Skeletal muscle satellite cell (primary cell): ENCODE measurements around the gene CD1C.
"Not testable (repeated sequence)": the region's sequence is repeated elsewhere in the genome, so short reads cannot be mapped to it uniquely, and the experiment has no call there.

ENCODE experiments used
- H3K27me3 ChIP-seq: 2 replicates; pipeline ENCODE4 v1.7.0; 2013; ENCODE audit warnings: low read length; ENCODE audit not compliant: control insufficient read depth, insufficient read depth
- H3K36me3 ChIP-seq: 2 replicates; pipeline ENCODE4 v1.7.0; 2013; ENCODE audit warnings: mild to moderate bottlenecking, control low read depth, low read length; ENCODE audit not compliant: insufficient read depth
- H3K4me1 ChIP-seq: 2 replicates; pipeline ENCODE4 v1.7.0; 2013; ENCODE audit warnings: low read length; ENCODE audit not compliant: control insufficient read depth, insufficient read depth
- H3K4me2 ChIP-seq: 2 replicates; pipeline ENCODE4 v1.7.0; 2013; ENCODE audit warnings: mild to moderate bottlenecking, low read length
- H3K4me3 ChIP-seq: 2 replicates; pipeline ENCODE4 v1.7.0; 2013; ENCODE audit warnings: low read length
- H3K9ac ChIP-seq: 2 replicates; pipeline ENCODE4 v1.7.0; 2013; ENCODE audit warnings: mild to moderate bottlenecking, low read depth, low read length, moderate library complexity
- H3K9me3 ChIP-seq: replicated peaks from 2 replicates; pipeline ENCODE4 v1.7.0; 2013; ENCODE audit warnings: mild to moderate bottlenecking, control low read depth, low read length

The CD1C gene

DNA sequence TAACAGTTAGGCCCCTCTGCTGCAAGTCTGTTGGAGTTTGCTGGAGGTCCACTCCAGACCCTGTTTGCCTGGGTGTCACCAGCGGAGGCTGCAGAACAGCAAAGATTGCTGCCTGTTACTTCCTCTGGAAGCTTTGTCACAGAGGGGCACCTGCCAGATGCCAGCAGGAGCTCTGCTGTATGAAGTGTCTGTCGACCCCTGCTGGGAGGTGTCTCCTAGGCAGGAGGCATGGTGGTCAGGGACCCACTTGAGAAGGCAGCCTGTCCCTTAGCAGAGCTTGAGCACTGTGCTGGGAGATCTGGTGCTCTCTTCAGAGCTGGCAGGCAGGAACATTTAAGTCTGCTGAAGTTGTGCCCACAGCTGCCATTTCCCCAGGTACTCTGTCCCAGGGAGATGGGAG is 7.3 kb upstream of the CD1C start:
- not testable (repeated sequence) for H3K27me3 ChIP-seq, H3K4me3 ChIP-seq, H3K9ac ChIP-seq, H3K36me3 ChIP-seq, H3K4me2 ChIP-seq, H3K4me1 ChIP-seq, H3K9me3 ChIP-seq

DNA sequence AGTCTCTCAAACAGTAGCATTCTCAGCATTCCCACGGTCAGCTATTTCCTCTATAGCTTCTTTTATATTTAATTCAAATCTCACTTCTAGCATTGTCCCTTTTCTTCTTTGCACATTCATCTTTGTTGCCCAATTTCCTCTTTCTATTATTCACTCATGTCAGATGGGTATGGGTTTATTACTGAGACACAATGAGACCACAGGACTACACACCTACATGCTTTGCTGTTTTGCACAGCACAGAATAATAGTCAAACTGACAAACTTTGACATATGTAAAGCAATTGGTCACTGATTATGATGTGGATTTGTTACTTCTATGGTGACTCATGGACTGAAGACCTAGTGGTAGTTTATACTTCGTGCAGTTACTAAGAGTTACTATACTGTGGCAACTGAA is 5.8 kb upstream of the CD1C start:
- Histone ChIP-seq H3K4me1 (no peaks in the 10 kb centered on the region), H3K36me3 (no peaks in the 10 kb centered on the region), H3K9me3 (no peaks in the 10 kb centered on the region), H3K27me3 (no peaks in the 10 kb centered on the region), H3K4me2 (no peak overlapping the region), H3K9ac (no peak overlapping the region), H3K4me3 (no peak overlapping the region)

DNA sequence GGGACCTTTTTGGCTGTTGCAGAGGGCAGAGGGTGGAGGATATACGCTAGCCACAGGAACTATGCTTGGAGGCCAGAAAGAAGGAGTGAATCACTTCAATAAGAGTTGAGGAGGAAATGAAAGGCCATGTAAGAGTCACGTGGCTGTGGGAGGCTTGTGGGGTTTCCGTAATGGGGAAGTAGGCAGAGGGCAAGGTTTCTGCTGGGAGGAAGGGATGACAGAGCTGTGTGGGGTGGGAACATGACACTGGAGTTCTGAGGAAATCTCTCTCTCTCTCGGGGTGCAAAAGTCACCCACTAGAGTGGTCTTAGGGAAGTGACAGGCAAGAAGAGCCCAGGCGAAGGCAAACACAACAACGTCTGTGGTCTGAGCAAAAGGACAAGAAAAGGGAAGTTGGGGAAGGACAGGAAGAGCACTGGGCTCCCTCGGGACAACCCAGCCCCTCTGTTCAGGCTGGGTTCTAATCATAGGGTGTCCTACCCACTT is 3.9 kb upstream of the CD1C start:
- H3K27me3 ChIP-seq, result no peaks in the 10 kb centered on the region
- no peak overlapping the region for H3K4me3 ChIP-seq
- no peaks in the 10 kb centered on the region for H3K9me3 ChIP-seq
- no peak overlapping the region for H3K9ac ChIP-seq
- H3K4me1 ChIP-seq, result no peaks in the 10 kb centered on the region
- H3K36me3 ChIP-seq, result no peaks in the 10 kb centered on the region
- no peak overlapping the region for H3K4me2 ChIP-seq

DNA sequence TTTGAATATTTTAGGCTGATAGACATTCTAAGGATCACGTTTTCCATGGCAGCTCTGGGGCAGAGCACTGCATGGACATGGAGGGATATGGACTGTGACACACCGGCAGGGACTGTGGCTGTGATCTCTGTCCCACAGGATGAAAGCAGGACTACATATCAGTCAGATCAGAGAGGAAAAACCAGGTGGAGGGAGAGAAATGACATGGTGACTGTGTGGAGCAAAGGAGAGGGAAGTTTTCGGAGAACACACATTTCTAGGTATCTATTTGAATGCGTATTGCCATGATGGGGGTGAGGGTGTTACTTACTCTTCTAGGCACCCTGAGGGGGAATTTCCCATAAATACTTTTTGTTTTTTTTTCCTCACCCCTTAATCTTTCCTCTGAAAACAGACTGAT is 3.2 kb upstream of the CD1C start:
- Histone ChIP-seq H3K27me3 (no peaks in the 10 kb centered on the region), H3K4me1 (no peaks in the 10 kb centered on the region), H3K36me3 (no peaks in the 10 kb centered on the region), H3K4me3 (no peak overlapping the region), H3K9ac (no peak overlapping the region), H3K4me2 (no peak overlapping the region), H3K9me3 (no peaks in the 10 kb centered on the region)

DNA sequence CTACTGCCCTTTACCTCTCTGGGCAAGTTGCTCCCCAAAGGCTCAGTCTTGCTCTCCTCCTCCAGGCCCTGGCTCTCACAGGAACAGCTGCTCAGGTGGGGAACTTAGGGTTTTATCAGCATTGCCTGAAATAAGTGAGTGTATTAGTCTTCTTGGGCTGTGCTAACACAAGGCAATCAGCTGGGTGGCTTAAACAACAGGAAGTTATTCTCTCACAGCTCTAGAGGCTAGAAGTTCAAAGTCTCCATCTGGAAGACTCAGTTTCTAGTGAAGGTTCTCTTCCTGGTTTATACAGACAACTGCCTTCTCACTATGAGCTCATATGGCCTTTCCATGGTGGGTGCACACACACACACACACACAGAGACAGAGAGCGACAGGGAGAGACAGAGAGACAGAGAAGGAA is 2.8 kb upstream of the CD1C start:
- H3K27me3 ChIP-seq, result no peaks in the 10 kb centered on the region
- H3K4me1 ChIP-seq, result no peaks in the 10 kb centered on the region
- no peaks in the 10 kb centered on the region for H3K9me3 ChIP-seq
- H3K9ac ChIP-seq, result no peak overlapping the region
- no peak overlapping the region for H3K4me3 ChIP-seq
- H3K36me3 ChIP-seq, result no peaks in the 10 kb centered on the region
- H3K4me2 ChIP-seq, result no peak overlapping the region

DNA sequence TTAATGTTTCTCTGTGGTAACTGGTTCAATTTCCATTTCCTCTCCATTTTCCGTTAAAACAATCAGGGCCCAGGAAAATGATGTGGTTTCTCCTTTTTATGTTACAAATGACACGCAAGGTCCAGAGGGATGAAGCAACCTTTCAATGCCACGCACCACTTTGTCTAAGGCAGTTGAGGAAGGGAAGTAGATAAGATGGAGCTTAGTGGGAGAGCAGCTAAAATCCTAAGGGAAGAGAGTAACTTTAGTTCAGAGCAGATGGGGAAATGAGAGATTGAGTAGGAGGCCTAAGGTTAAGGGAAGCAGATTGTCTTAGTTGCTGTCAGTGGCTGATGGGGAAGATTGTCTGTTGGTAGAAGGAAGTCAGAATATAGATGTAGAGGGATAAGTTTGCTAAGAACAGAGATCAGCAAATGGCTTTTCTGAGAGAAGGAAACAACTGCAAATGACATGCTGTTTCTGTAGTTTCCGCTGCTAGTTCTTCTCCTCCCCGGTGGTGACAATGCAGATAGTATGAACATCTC is 660 bp downstream of the CD1C start:
- no peaks in the 10 kb centered on the region for H3K4me1 ChIP-seq

DNA sequence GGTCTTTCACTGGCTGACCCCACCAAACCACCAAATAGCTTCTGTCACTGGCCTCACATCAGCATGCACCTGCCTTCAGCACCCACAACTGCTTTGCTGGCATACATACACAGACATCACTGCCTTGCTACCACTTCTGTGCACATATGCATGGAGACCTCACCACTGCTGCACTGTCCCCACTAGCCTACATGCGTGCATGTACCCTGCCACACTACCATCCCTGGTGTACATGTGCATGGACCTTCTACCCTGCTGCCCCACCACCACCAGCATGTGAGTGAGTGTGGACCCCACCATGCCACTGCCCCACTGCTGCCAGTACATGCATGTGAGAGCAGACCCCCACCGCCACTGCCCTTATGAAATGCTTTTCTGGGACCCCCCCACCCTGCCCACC is 6.1 kb downstream of the CD1C start:
- H3K4me3 ChIP-seq, result no peak overlapping the region
- no peaks in the 10 kb centered on the region for H3K9me3 ChIP-seq
- H3K4me1 ChIP-seq, result no peaks in the 10 kb centered on the region
- no peak overlapping the region for H3K9ac ChIP-seq
- H3K4me2 ChIP-seq, result no peak overlapping the region
- H3K27me3 ChIP-seq, result no peaks in the 10 kb centered on the region
- no peaks in the 10 kb centered on the region for H3K36me3 ChIP-seq

More for the DNA sequence above, 660 bp downstream of the CD1C start:
- H3K9ac ChIP-seq, result no peak overlapping the region
- H3K4me3 ChIP-seq, result no peak overlapping the region
- no peaks in the 10 kb centered on the region for H3K36me3 ChIP-seq
- H3K27me3 ChIP-seq, result no peaks in the 10 kb centered on the region
- H3K4me2 ChIP-seq, result no peak overlapping the region
- H3K9me3 ChIP-seq, result no peaks in the 10 kb centered on the region

DNA sequence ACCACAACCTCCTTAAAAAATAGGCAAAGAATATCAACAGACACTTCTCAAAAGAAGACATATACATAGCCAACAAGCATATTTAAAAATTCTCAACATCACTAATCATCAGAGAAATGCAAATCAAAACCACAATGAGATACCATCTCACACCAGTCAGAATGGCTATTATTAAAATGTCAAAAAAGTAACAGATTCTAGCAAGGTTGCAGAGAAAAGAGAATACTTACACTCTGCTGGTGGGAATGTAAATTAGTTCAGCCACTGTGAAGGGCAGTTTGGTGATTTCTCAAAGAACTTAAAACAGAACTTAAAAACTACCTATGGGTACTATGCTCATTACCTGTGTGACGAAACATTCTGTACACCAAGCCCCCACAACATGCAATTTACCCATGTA is 20.9 kb downstream of the CD1C start:
- Histone ChIP-seq H3K9ac (no peak overlapping the region), H3K9me3 (no peaks in the 10 kb centered on the region), H3K27me3 (no peaks in the 10 kb centered on the region), H3K36me3 (no peaks in the 10 kb centered on the region), H3K4me3 (no peak overlapping the region), H3K4me1 (no peaks in the 10 kb centered on the region), H3K4me2 (no peak overlapping the region)

DNA sequence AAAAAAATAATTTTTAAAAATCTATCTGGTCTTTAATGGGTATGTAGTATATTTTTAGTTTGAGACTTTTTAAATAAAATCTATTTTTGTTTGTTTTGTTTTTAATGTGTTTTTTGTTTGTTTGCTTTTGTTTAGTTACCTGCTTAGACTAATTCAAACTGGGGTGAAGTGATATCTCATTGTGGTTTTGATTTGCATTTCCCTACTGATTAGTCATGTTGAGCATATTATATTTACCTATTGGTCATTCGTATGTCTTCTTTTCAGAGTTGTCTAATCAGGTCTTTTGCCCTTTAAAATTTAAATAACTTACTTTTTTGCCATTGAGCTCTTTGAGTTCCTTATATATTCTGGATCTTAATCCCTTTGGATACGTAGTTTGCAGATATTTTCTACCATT is 21.3 kb downstream of the CD1C start:
- Histone ChIP-seq H3K4me1 (no peaks in the 10 kb centered on the region), H3K27me3 (no peaks in the 10 kb centered on the region), H3K4me2 (no peak overlapping the region), H3K36me3 (no peaks in the 10 kb centered on the region), H3K4me3 (no peak overlapping the region), H3K9me3 (no peaks in the 10 kb centered on the region), H3K9ac (no peak overlapping the region)

DNA sequence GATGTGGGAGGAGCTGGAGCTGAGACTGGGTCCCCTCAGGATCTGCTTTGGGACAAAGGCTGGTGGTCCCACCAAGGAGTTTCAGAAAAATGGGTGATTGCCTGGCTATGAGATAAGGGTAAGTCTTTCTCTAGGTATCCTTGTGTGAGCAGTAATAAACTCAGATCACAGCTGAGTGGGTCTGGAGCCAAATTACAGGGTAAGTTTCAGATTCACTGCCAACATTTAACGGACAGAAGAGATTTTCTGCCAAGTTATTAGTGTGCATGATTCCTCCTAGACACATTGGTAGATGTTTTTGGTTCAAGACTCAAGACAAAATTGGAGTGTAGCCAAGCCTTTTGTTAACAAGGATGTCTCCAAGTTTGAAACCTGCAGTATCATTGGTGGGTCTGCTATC is 34.1 kb downstream of the CD1C start:
- no peak overlapping the region for H3K4me2 ChIP-seq
- H3K9ac ChIP-seq, result no peak overlapping the region
- no peak overlapping the region for H3K4me3 ChIP-seq
- no peaks in the 10 kb centered on the region for H3K27me3 ChIP-seq
- no peaks in the 10 kb centered on the region for H3K36me3 ChIP-seq
- H3K9me3 ChIP-seq, result no peaks in the 10 kb centered on the region
- no peaks in the 10 kb centered on the region for H3K4me1 ChIP-seq

DNA sequence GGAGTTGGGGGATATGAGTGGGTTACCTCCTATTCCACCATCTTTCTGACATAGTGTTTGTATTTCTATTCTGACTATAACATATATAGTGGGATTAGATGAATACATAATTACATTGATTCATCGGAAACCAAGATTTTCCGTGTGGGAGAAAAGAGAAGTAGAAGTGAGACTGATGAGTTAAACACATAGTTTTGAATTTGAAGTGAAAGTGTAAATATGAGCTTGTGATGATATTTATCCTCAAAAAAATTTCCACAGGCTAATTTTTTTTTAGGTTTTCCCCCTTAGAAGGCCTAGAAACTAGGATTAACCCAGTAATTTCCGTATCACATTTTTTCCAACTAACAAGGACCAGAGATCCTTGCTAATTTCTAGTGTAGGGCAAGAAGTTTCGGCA is 34.7 kb downstream of the CD1C start:
- H3K36me3 ChIP-seq, result no peaks in the 10 kb centered on the region
- no peaks in the 10 kb centered on the region for H3K4me1 ChIP-seq
- H3K4me3 ChIP-seq, result no peak overlapping the region
- no peak overlapping the region for H3K4me2 ChIP-seq
- no peaks in the 10 kb centered on the region for H3K27me3 ChIP-seq
- H3K9ac ChIP-seq, result no peak overlapping the region
- H3K9me3 ChIP-seq, result no peaks in the 10 kb centered on the region

DNA sequence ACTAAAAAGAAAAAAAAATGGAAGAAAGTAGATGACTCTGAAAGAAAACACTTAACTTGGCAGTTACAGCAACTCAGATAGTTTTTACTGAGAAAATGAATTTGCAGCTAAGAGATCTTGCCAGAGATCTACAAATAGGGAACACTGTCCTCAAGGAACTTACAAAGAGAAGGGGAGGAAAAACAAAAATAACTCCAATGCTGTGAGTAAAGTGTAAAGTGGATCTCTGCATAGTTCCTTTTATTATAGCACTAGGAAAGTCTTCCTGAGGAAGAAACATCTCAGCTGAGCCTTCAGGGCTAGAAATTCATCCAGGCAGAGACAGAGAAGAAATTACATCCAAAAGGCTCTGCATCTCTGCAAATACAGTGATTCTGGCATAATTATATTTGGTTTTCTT is 37.8 kb downstream of the CD1C start:
- Histone ChIP-seq H3K4me3 (no peak overlapping the region), H3K27me3 (no peaks in the 10 kb centered on the region), H3K4me2 (no peak overlapping the region), H3K9ac (no peak overlapping the region), H3K4me1 (no peaks in the 10 kb centered on the region), H3K9me3 (no peaks in the 10 kb centered on the region), H3K36me3 (no peaks in the 10 kb centered on the region)
